Activated CD8-positive, alpha-beta memory T cell treated with anti-CD3 and anti-CD28 coated beads, Interleukin-2, amount 10 ng/mL, durations not matched to agents 7 days and 5 days (primary cell): ENCODE measurements around the gene AGXT2. TPM values are rescaled to one million over a fixed set of nuclear protein-coding genes. Genes with fewer than 3 reads are reported as not detected.
A peak's percentile ranks its signal among the peaks of the same experiment; 100 is the strongest.

Experiments used
- ATAC-seq: fragments of 150-1000 bp; cut with Tn5 transposase; one replicate; pipeline ENCODE4 v1.10.0; 2021; ENCODE audit warnings: moderate library complexity
- CTCF ChIA-PET: fragments of 350-600 bp; sonication (Branson Sonifier 250); formaldehyde crosslinking; loops from one replicate; lab custom pipeline; 2021; ENCODE audit warnings: antibody characterized with exemption; lab: Charles Lee
- DNase-seq: peaks from one replicate; pipeline ENCODE4 v3.0.0-alpha.2; 2020
- H3K27ac Mint-ChIP-seq: one replicate; pipeline ENCODE4 v1.8.0; 2021; ENCODE audit warnings: mild to moderate bottlenecking, mixed read lengths
- H3K27me3 Mint-ChIP-seq: one replicate; pipeline ENCODE4 v1.8.0; 2021; ENCODE audit warnings: mixed read lengths
- H3K36me3 Mint-ChIP-seq: one replicate; pipeline ENCODE4 v1.8.0; 2021; ENCODE audit warnings: mild to moderate bottlenecking, mixed read lengths
- H3K4me1 Mint-ChIP-seq: one replicate; pipeline ENCODE4 v1.8.0; 2021; ENCODE audit warnings: mixed read lengths
- H3K4me3 Mint-ChIP-seq: one replicate; pipeline ENCODE4 v1.8.0; 2021; ENCODE audit warnings: mild to moderate bottlenecking, moderate library complexity, mixed read lengths
- H3K9me3 Mint-ChIP-seq: one replicate; pipeline ENCODE4 v1.8.0; 2022; ENCODE audit warnings: low read depth, mixed read lengths
- total RNA-seq, 2 experiments: library from RNA; stranded (reverse); gene quantifications; one replicate each; pipeline ENCODE4 v1.2.3, GENCODE V29; 2021

Gene AGXT2
- total RNA-seq, 2 experiments from 2014 or later = not detected

DNA sequence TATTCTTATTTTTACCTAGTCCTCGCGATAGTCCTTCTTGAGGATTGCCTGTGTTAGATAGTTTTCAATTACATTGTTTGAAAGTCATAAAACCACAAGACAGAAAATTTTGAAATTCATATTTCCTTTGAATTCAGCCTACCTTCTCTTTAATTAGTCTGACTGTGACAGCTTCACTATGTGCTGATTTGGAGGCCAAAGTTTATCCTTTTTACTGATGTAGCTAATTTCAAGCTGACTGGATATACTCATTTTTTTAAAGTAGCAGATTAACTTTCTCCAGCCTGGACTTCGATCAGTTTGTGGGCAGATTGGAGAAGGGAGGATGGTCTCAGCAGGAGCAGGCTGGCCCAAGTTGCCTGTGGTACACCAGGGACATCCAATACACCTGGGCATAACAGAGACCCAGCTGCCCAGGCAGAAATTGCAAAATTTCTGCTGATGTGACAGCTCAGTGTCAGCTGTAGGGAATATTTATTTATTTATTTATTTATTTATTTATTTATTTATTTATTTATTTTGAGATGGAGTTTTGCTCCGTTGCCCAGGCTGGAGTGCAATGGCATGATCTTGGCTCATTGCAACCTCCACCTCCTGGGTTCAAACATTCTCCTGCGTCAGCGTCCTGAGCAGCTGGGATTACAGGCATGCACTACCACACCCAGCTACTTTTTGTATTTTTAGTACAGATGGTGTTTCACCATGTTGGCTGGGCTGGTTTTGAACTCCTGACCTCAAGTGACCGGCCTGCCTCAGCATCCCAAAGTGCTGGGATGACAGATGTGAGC is 24.2 kb downstream of the AGXT2 start:
- no peak for ATAC-seq
- Mint-ChIP-seq H3K4me3 (no peak overlapping the region), H3K4me1 (no peaks in the 10 kb centered on the region), H3K9me3 (no peaks in the 10 kb centered on the region), H3K27me3 (peaks cover 8% of the 10 kb centered on the region), H3K36me3 (no peaks in the 10 kb centered on the region), H3K27ac (no peak overlapping the region)
- CTCF ChIA-PET = no interaction called here
- no peak for DNase-seq

DNA sequence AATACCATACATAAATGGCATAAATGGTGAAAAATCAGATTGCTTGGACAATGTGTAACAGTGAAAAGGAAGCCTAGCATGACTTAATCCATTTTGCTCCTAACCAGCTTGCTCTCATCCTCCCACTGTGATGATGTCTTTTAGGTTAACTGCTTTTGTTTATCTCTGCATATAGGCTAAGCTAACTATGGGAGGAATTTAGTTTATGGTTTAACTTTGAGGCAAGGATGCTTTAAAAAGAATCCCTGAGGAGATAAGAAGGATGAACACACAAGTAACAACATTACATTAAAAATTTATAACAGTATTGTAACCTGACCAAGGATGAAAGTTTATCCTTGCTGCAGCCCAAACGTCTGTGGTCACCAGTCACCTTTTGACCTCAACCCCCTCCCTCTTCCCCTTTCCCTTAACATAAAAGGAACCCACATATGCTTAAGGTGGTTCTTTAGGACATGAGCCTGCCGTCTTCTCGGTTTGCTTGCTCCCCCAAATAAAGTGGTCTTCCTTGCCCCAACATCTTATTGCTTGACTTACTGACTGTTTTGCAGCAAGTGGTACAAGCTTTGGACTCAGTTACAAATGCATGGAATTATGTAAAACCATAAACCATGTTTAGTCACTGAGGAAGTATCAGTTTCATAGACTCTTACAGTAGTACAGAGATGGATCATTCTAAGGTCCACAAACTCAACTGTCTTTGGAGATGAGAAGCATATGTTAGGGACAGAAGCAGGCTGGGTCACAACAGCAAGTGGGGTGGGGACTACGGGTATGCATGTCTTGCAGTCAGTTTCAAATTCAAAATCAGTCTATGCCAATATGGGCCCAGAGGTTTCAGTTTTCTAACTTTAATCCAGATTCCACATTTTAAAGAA is 31.3 kb downstream of the AGXT2 start:
- Mint-ChIP-seq H3K27me3 (peaks cover 19% of the 10 kb centered on the region), H3K4me3 (no peak overlapping the region), H3K9me3 (no peaks in the 10 kb centered on the region), H3K36me3 (no peaks in the 10 kb centered on the region), H3K4me1 (peaks cover 4% of the 10 kb centered on the region), H3K27ac (no peak overlapping the region)
- CTCF ChIA-PET = interaction anchor here (2.0 kb wide), 1 partner anchor 13 kb away, joined by 6 read pairs; no protein-coding TSS in a partner anchor
- ATAC-seq = no peak
- no peak for DNase-seq

DNA sequence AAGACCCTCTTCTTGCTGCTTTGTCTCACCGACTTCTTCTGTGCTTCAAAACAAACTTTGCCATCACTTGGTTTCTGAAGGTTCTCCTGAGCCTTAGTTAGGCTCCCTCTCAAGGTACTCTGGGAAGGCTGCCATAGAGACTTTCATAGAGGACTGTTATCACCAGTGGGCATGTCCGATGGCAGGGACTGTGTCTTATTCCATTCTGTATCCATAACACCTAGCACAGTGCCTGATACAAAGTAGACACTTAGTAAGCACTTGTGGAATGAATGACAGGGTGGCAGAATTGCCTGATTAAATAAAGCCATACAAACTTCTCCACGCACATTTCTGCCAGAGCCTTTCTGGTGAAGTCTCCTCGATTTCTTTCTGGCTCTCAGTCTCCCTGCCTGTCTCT is 32.7 kb downstream of the AGXT2 start:
- no peak overlapping the region for H3K27ac Mint-ChIP-seq
- no peaks in the 10 kb centered on the region for H3K9me3 Mint-ChIP-seq
- DNase-seq (no peak), ATAC-seq (no peak)
- H3K4me3 Mint-ChIP-seq = no peak overlapping the region
- peaks cover 22% of the 10 kb centered on the region for H3K27me3 Mint-ChIP-seq
- CTCF ChIA-PET = interaction anchor here (2.0 kb wide), 1 partner anchor 12 kb away, joined by 6 read pairs; no protein-coding TSS in a partner anchor
- H3K4me1 Mint-ChIP-seq = peaks cover 4% of the 10 kb centered on the region
- no peaks in the 10 kb centered on the region for H3K36me3 Mint-ChIP-seq

- CTCF ChIA-PET = no interaction called here
- Mint-ChIP-seq H3K27me3 (peaks cover 40% of the 10 kb centered on the region), H3K4me3 (no peak overlapping the region), H3K27ac (no peak overlapping the region), H3K9me3 (no peaks in the 10 kb centered on the region), H3K36me3 (no peaks in the 10 kb centered on the region), H3K4me1 (peaks cover 4% of the 10 kb centered on the region)
- no peak for DNase-seq
- ATAC-seq = no peak
Observed at GRCh38 chr5:35012796-35013195, 35.0 kb downstream of the AGXT2 start.

DNA sequence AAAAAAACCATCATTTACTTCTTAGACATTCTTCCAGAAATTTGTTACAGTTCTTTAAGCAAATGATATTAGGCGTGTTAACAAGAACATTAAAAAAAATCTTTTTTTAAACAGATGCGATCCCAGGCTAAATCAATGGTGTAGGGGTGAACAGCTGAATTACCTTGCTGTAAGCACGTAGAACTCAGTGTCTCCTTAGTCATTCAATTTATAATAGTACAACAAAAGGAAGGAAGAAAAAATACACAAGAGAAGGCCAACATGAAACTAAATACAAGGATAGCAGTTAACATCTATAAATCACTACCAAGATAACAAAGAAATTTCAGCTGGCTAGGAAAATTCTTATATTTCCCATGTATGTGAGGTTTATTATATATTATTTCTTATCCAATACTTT is 35.4 kb downstream of the AGXT2 start:
- Mint-ChIP-seq H3K36me3 (no peaks in the 10 kb centered on the region), H3K4me3 (no peak overlapping the region), H3K9me3 (no peaks in the 10 kb centered on the region), H3K4me1 (peaks cover 4% of the 10 kb centered on the region), H3K27ac (no peak overlapping the region), H3K27me3 (peaks cover 43% of the 10 kb centered on the region)
- no peak for ATAC-seq
- CTCF ChIA-PET = no interaction called here
- no peak for DNase-seq

DNA sequence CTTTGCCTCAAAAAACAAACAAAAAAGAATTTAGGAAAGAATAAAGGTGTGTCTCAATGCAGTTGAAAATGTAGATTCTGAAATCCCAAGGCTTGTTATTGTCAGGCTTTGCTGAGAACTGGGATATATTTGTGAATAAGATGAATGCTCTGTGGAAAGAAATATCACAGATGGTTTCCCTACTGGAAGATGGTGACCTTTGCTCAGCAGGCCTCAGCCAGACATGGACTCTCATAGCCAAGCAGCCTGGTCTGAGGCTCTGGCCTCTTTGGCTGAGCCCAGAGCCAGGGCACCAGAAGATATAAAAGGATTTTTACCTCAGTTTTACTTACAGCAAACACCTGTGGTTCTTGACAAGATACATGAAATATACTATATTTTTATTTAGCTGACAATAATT is 37.1 kb downstream of the AGXT2 start:
- no peak overlapping the region for H3K4me3 Mint-ChIP-seq
- ATAC-seq = no peak
- CTCF ChIA-PET = no interaction called here
- H3K4me1 Mint-ChIP-seq = no peaks in the 10 kb centered on the region
- H3K36me3 Mint-ChIP-seq = no peaks in the 10 kb centered on the region
- no peak for DNase-seq
- H3K9me3 Mint-ChIP-seq = no peaks in the 10 kb centered on the region
- H3K27ac Mint-ChIP-seq = no peak overlapping the region
- peaks cover 36% of the 10 kb centered on the region for H3K27me3 Mint-ChIP-seq

- Mint-ChIP-seq H3K9me3 (no peaks in the 10 kb centered on the region), H3K27me3 (peaks cover 34% of the 10 kb centered on the region), H3K4me1 (no peaks in the 10 kb centered on the region), H3K4me3 (no peak overlapping the region), H3K27ac (no peak overlapping the region), H3K36me3 (no peaks in the 10 kb centered on the region)
- no peak for DNase-seq
- no peak for ATAC-seq
- CTCF ChIA-PET = no interaction called here
Observed at GRCh38 chr5:35009657-35010056, 38.1 kb downstream of the AGXT2 start.

DNA sequence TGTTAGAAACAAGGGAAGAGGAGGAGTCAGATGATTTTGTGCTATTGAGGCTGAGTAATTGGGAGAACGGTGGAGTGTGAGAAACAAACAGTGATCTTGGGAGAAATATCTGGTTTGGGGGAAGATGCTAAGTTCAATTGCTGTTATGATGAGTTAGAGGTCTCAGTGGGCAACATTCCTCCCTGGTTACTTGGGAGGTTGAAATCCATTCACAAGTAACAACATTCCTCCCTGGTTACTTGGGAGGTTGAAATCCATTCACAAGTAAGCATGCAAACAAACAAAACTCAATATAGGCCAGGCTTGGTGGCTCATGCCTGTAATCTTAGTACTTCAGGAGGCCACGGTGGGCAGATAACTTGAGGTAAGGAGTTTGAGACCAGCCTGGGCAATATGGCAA is 38.7 kb downstream of the AGXT2 start:
- Mint-ChIP-seq H3K36me3 (no peaks in the 10 kb centered on the region), H3K9me3 (no peaks in the 10 kb centered on the region), H3K4me3 (no peak overlapping the region), H3K27ac (no peak overlapping the region), H3K27me3 (peaks cover 37% of the 10 kb centered on the region), H3K4me1 (no peaks in the 10 kb centered on the region)
- CTCF ChIA-PET = no interaction called here
- ATAC-seq (no peak), DNase-seq (no peak)

DNA sequence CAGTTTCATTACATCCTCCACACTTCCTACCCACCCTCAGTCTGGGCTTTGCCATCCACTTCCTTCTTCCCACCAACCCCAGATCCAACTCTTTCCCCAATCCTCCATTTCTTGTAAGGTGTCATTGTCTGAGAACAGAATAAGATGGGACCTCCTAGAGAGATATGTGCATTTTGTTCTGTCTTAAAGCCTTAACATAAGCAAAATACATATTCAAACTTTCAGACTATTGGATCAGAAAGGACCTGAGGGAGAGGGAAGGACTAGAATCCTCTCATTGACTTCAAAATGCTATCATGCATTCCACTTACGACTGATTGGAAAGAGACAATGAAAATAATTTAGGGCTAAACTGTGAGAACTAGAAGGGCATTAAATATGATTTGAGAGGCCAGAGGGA is 43.0 kb downstream of the AGXT2 start:
- DNase-seq (no peak), ATAC-seq (no peak)
- H3K36me3 Mint-ChIP-seq = no peaks in the 10 kb centered on the region
- H3K4me3 Mint-ChIP-seq = no peak overlapping the region
- H3K27me3 Mint-ChIP-seq = peaks cover 49% of the 10 kb centered on the region
- no peaks in the 10 kb centered on the region for H3K4me1 Mint-ChIP-seq
- H3K27ac Mint-ChIP-seq = no peak overlapping the region
- H3K9me3 Mint-ChIP-seq = no peaks in the 10 kb centered on the region
- CTCF ChIA-PET = interaction anchor here (1.1 to 5.0 kb wide), 5 partner anchors 36 to 530 kb away, joined by 4 to 30 read pairs (median 13); no protein-coding TSS in a partner anchor

DNA sequence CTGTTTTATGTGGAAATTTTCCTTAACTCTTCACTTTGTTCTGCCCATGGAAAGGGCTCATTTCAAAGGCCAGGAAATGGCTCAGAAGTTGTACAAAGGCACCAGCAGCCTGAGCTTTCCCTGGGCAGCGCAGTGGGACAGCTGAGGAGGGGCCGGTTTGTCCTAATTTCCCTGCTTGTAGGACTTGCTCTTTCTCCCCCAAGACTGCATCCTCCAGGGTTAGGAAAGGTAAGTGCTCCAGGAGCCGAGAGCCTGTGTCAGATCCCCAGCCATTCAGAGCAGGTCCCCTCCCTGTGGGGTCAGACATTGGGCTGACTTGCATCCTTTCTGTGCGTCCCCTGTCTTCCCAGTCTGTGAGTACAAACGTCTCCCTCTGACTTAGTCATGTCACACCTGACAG is 43.5 kb downstream of the AGXT2 start:
- Mint-ChIP-seq H3K4me3 (no peak overlapping the region), H3K9me3 (no peaks in the 10 kb centered on the region), H3K27ac (no peak overlapping the region), H3K36me3 (no peaks in the 10 kb centered on the region), H3K27me3 (peaks cover 46% of the 10 kb centered on the region), H3K4me1 (no peaks in the 10 kb centered on the region)
- DNase-seq (no peak), ATAC-seq (no peak)
- CTCF ChIA-PET = interaction anchor here (1.1 to 5.0 kb wide), 8 partner anchors 27 to 529 kb away, joined by 3 to 30 read pairs (median 9); no protein-coding TSS in a partner anchor

DNA sequence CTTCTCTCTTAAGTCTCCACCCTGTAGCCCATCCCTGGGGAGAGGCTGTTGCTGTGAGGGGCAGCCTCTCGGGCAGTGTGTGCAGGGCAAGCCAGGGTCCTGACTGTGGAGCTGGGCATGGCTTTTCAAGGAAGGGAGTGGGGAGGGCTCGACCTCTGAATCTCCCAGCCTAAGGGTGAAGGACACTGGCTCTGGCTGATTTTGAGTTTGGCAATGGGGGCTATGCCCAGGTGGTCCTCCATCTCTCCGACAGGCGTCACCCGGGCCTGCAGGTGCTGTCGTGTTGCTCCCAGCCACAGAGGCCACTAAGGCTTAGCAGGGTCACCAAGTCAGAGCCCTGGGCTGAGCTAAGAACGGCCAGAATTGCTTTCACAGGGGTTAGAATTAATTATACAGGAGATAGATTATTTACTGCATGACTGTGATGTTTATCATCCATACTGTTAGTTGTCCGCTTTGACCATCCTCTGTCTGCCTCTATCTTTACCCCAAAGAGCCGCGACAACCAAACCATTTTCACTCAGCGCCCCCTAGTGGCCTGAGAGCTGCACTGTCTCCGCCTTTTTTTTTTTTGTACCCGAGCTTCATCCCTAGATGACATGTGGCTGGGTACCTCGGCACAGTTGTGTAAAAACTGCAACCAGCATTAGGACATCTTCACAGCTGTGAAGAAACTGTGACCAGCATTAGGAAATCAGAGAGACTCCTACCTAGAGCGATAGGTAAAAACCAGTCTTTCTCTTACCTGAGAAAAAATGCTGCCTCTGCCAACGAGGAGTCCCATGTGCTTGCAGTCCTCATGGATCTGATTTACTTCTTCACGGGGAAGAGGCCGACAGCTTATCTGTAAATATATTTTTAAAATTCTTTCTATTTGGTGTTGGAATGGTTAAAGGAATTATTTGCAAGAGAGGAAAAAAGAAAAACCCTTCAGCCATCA is 44.5 kb downstream of the AGXT2 start:
- H3K4me1 Mint-ChIP-seq = no peaks in the 10 kb centered on the region
- H3K27me3 Mint-ChIP-seq = peaks cover 40% of the 10 kb centered on the region
- DNase-seq (peak; percentile 65), ATAC-seq (peak; percentile 74)
- no peak overlapping the region for H3K27ac Mint-ChIP-seq
- no peaks in the 10 kb centered on the region for H3K36me3 Mint-ChIP-seq
- CTCF ChIA-PET = interaction anchor here (0.6 to 5.0 kb wide), 22 partner anchors 11 to 922 kb away, joined by 3 to 30 read pairs (median 4); no protein-coding TSS in a partner anchor
- no peak overlapping the region for H3K4me3 Mint-ChIP-seq
- no peaks in the 10 kb centered on the region for H3K9me3 Mint-ChIP-seq

DNA sequence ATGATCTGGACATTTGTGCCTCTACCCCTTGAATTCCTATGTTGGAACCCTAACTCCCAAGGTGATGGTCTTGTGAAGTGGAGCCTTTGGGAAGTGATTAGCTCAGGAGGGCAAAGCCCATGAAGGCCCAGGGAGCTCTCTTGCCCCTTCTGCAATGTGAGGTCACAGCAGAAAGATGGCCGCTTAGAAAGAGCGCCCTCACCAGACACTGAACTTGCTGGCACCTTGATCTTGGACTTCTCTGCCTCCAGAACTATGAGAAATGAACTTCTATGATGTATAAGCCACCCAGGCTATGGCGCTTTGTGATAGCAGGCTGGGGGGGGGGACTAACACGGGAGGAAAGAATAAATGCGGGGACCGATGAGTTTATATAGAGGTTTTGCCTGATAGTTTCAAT is 45.3 kb downstream of the AGXT2 start:
- H3K4me1 Mint-ChIP-seq = no peaks in the 10 kb centered on the region
- CTCF ChIA-PET = interaction anchor here (0.9 to 5.0 kb wide), 7 partner anchors 13 to 923 kb away, joined by 3 to 30 read pairs (median 8); no protein-coding TSS in a partner anchor
- no peak for ATAC-seq
- H3K27ac Mint-ChIP-seq = no peak overlapping the region
- no peak for DNase-seq
- no peaks in the 10 kb centered on the region for H3K36me3 Mint-ChIP-seq
- no peaks in the 10 kb centered on the region for H3K9me3 Mint-ChIP-seq
- H3K27me3 Mint-ChIP-seq = peaks cover 39% of the 10 kb centered on the region
- H3K4me3 Mint-ChIP-seq = no peak overlapping the region
